Neural cell (in vitro differentiated cells): Measurements from ENCODE around the gene GINS3.

Experiments used
- EZH2 ChIP-seq: fragments of 200-600, 300-800 bp; shearing (Covaris generic), sonication (generic); IDR thresholded peaks from 2 replicates; pipeline ENCODE4 v1.6.1; 2014; ENCODE audit warnings: antibody characterized with exemption, low read length, borderline replicate concordance, mild to moderate bottlenecking; ENCODE audit not compliant: insufficient read depth, poor library complexity, severe bottlenecking
- RAD21 ChIP-seq: fragments of 450-650 bp; conservative IDR thresholded peaks from 2 replicates; pipeline ENCODE4 v1.6.1; 2014; ENCODE audit warnings: antibody characterized with exemption, mild to moderate bottlenecking, moderate library complexity
- SMC3 ChIP-seq: fragments of 450-650 bp; conservative IDR thresholded peaks from 2 replicates; pipeline ENCODE4 v1.6.1; 2014; ENCODE audit warnings: antibody characterized with exemption, mild to moderate bottlenecking, moderate library complexity; ENCODE audit not compliant: poor library complexity
- TAF1 ChIP-seq: IDR thresholded peaks from 2 replicates; pipeline ENCODE4 v1.6.1; 2012; ENCODE audit warnings: low read depth
- TF ChIP-seq, protein P1 (sequence below): fragments of 450-650 bp; IDR thresholded peaks from 2 replicates; pipeline ENCODE4 v1.5.1; 2014; ENCODE audit warnings: antibody characterized with exemption, mild to moderate bottlenecking, moderate library complexity; ENCODE audit not compliant: poor library complexity, severe bottlenecking

DNA sequence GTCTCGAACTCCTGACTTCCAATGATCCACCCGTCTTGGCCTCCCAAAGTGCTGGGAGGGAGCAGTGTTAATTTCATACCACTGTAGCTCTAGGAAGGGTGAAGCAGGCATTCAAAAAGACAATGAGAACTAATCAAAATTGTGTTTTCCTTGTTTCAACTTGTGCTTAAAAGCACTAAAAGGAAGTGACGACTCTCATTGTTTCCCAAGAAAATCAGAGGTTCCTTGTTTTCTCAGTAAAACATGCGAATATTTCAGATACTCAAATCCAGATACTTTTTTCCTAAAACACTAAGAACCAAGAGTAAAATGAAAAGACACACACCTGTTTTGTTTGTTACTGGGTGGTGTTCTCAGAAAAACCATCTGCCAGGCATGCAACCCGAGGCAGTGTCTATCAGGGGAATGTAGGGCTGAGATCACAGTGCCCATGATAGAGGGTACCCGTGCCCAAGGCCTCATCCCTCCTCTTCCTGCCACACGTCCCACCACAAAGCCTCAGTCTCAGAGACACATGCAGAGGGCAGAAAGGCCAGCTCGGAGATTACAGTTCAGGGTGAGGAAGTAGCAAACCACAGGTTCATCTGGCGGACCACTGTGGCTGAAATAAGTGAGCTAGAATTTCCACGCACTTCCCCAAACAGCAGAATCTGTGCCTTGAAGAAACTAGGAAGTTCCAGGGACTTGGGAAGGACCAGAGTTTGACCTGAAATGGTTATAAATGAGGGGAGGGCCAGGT lies 33.7 kb downstream of the GINS3 start:
- TF ChIP-seq, protein P1, sequence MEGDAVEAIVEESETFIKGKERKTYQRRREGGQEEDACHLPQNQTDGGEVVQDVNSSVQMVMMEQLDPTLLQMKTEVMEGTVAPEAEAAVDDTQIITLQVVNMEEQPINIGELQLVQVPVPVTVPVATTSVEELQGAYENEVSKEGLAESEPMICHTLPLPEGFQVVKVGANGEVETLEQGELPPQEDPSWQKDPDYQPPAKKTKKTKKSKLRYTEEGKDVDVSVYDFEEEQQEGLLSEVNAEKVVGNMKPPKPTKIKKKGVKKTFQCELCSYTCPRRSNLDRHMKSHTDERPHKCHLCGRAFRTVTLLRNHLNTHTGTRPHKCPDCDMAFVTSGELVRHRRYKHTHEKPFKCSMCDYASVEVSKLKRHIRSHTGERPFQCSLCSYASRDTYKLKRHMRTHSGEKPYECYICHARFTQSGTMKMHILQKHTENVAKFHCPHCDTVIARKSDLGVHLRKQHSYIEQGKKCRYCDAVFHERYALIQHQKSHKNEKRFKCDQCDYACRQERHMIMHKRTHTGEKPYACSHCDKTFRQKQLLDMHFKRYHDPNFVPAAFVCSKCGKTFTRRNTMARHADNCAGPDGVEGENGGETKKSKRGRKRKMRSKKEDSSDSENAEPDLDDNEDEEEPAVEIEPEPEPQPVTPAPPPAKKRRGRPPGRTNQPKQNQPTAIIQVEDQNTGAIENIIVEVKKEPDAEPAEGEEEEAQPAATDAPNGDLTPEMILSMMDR: no peak
- TF ChIP-seq RAD21 (no peak), TAF1 (no peak), EZH2 (no peak), SMC3 (no peak)
